ENCODE results near the gene PHKA2.

The PHKA2 gene

DNA sequence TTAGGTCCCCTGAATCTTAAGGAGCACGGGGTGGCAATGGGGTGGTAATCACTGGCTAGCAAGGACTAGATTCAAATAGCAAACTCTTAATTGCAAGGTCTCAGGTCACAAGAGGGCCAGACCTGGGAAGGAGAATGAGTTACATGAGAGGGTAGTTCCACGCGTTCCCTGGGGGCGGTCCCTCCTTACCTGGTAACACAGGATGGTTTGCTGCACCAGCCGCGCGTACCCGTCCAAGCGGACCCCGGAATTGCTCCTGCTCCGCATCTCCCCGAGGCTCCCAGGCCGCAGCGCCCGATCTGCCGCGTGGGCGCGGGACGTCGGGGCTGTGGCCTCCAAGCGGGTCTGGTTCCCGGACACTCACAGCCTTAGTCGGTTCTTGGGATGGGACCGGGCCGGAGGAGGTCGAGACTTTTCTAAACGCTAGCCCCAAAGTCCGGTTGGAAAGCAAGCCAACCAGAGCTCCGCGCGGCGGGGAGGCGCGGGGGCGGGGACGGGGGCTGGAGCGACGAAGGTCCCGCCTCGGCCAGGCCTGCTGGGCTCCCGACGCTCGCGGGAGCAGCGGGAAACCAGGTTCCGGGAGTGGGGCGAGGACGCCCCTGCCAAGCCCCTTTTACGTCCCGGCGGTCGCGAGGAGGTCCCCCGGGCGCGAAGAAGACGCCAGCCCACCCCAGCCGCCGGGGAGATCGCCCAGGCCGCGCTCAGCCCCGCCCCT, at the start of gene PHKA2:
PHKA2 (minus strand) TSS at position 449 of the 715 bp plus-strand sequence; CDS start at position 267, 182 bp downstream.
- H3K27ac ChIP-seq: peak within 1 kb of the TSS; percentile 68
- peak within 1 kb of the TSS; percentile 82 for H2AFZ ChIP-seq (ENCODE audit: low read depth)
- peak within 1 kb of the TSS; percentile 91 for H3K4me2 ChIP-seq
- H3K27me3 ChIP-seq (ENCODE audit: insufficient read depth, low read depth): no peaks in the 10 kb centered on the region
- H4K20me1 ChIP-seq (ENCODE audit: insufficient read depth): no peaks in the 10 kb centered on the region
- H3K79me2 ChIP-seq (ENCODE audit: insufficient read depth, low read depth): no peaks in the 10 kb centered on the region
- peaks cover 10% of the 10 kb centered on the region for H3K4me1 ChIP-seq (ENCODE audit: low read depth, poor library complexity, severe bottlenecking)
- H3K36me3 ChIP-seq (ENCODE audit: insufficient read depth): no peaks in the 10 kb centered on the region
- H3K4me3 ChIP-seq (IDR thresholded peaks at IDR 0.05; ENCODE audit: insufficient read depth, low read depth, low read length): no peak within 1 kb of the TSS
- peak within 1 kb of the TSS; percentile 79 for H3K9ac ChIP-seq
- TF ChIP-seq, protein P1, sequence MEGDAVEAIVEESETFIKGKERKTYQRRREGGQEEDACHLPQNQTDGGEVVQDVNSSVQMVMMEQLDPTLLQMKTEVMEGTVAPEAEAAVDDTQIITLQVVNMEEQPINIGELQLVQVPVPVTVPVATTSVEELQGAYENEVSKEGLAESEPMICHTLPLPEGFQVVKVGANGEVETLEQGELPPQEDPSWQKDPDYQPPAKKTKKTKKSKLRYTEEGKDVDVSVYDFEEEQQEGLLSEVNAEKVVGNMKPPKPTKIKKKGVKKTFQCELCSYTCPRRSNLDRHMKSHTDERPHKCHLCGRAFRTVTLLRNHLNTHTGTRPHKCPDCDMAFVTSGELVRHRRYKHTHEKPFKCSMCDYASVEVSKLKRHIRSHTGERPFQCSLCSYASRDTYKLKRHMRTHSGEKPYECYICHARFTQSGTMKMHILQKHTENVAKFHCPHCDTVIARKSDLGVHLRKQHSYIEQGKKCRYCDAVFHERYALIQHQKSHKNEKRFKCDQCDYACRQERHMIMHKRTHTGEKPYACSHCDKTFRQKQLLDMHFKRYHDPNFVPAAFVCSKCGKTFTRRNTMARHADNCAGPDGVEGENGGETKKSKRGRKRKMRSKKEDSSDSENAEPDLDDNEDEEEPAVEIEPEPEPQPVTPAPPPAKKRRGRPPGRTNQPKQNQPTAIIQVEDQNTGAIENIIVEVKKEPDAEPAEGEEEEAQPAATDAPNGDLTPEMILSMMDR (conservative IDR thresholded peaks at IDR 0.05; ENCODE audit: low read depth, low read length): no peak

DNA sequence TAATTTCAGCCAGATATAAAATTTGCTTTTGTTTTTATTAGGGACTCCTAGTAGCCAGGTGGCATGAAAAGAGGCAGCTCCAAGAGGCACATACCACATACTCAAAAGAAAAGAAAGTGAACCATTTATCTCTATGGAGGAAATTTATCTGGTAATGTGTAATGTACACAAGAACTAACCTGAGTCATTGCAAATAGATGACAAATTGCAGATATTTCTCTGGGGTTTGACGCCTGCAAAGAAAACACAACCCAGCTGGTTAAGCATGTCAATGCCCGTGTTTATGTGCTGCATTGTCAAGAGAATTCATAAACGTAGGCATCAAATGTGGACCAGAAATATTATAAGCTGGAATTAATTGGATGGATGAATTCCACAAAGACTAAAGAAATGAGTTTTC, 46.9 kb upstream of the PHKA2 start:
- TF ChIP-seq, protein P1 (conservative IDR thresholded peaks at IDR 0.05; ENCODE audit: low read depth, low read length): no peak
- Histone ChIP-seq H4K20me1 (ENCODE audit: insufficient read depth) (no peaks in the 10 kb centered on the region), H3K4me1 (ENCODE audit: low read depth, poor library complexity, severe bottlenecking) (no peaks in the 10 kb centered on the region), H3K79me2 (ENCODE audit: insufficient read depth, low read depth) (no peaks in the 10 kb centered on the region), H3K9ac (no peak overlapping the region), H3K4me3 (IDR thresholded peaks at IDR 0.05; ENCODE audit: insufficient read depth, low read depth, low read length) (no peak overlapping the region), H2AFZ (ENCODE audit: low read depth) (no peak overlapping the region), H3K27me3 (ENCODE audit: insufficient read depth, low read depth) (no peaks in the 10 kb centered on the region), H3K4me2 (no peak overlapping the region), H3K27ac (no peak overlapping the region), H3K36me3 (ENCODE audit: insufficient read depth) (no peaks in the 10 kb centered on the region)

DNA sequence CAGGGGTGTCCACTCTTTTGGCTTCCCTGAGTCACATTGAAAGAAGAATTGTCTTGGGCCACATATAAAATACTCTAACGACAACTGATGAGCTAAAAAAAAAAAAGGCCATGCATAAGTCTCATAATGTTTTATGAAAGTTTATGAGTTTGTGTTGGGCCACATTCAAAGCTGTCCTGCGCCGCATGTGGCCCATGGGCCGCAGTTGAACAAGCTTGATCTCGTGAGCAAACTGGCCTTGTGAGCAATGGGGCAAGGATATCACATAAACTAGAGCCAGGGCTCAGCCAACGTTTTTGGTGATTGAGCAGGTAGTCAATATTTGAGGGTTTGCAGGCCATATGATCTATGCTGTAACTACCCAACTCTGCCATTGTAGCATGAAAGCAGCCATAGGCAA, 44.6 kb upstream of the PHKA2 start:
- no peaks in the 10 kb centered on the region for H3K36me3 ChIP-seq (ENCODE audit: insufficient read depth)
- TF ChIP-seq, protein P1 (conservative IDR thresholded peaks at IDR 0.05; ENCODE audit: low read depth, low read length): no peak
- H3K4me2 ChIP-seq: no peak overlapping the region

DNA sequence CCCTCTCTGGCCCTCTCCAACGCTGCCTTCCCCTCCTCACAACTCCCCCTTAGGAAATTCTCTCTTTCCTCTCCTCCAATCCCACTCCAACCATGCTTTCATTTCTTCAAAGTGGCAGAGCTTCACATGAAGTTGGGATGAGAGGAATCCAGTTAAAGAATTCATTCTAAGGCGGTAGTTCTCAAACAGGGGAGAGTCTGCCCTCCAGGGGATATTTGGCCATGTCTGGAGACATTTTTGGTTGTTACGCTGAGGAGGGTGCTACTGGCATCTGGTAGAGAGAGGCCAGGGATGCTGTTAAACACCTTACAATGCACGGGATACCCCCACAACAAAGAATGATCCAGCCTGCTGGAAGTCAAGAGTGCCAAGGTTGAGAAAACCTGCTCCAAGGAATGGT, 40.5 kb upstream of the PHKA2 start:
- H3K79me2 ChIP-seq (ENCODE audit: insufficient read depth, low read depth): no peaks in the 10 kb centered on the region
- H3K27me3 ChIP-seq (ENCODE audit: insufficient read depth, low read depth): no peaks in the 10 kb centered on the region
- H3K36me3 ChIP-seq (ENCODE audit: insufficient read depth): no peaks in the 10 kb centered on the region
- H3K4me3 ChIP-seq (IDR thresholded peaks at IDR 0.05; ENCODE audit: insufficient read depth, low read depth, low read length): no peak overlapping the region
- TF ChIP-seq, protein P1 (conservative IDR thresholded peaks at IDR 0.05; ENCODE audit: low read depth, low read length): no peak
- H4K20me1 ChIP-seq (ENCODE audit: insufficient read depth): no peaks in the 10 kb centered on the region
- no peak overlapping the region for H3K4me2 ChIP-seq
- no peaks in the 10 kb centered on the region for H3K4me1 ChIP-seq (ENCODE audit: low read depth, poor library complexity, severe bottlenecking)
- no peak overlapping the region for H2AFZ ChIP-seq (ENCODE audit: low read depth)
- no peak overlapping the region for H3K27ac ChIP-seq
- no peak overlapping the region for H3K9ac ChIP-seq

More for the DNA sequence above, 44.6 kb upstream of the PHKA2 start:
- Histone ChIP-seq H2AFZ (ENCODE audit: low read depth) (no peak overlapping the region), H4K20me1 (ENCODE audit: insufficient read depth) (no peaks in the 10 kb centered on the region), H3K79me2 (ENCODE audit: insufficient read depth, low read depth) (no peaks in the 10 kb centered on the region), H3K4me3 (IDR thresholded peaks at IDR 0.05; ENCODE audit: insufficient read depth, low read depth, low read length) (no peak overlapping the region), H3K27ac (no peak overlapping the region), H3K27me3 (ENCODE audit: insufficient read depth, low read depth) (no peaks in the 10 kb centered on the region), H3K9ac (no peak overlapping the region), H3K4me1 (ENCODE audit: low read depth, poor library complexity, severe bottlenecking) (no peaks in the 10 kb centered on the region)
